ENCODE results near the gene PLEKHM3. TPM values are rescaled to one million over a fixed set of nuclear protein-coding genes. Genes with fewer than 3 reads are reported as not detected.

The PLEKHM3 gene
- total RNA-seq, 6 experiments from 2014 or later = 4.4 to 13.4 (median 8.9) TPM

- Histone ChIP-seq H3K27me3 (no peaks in the 10 kb centered on the region), H3K27ac (no peak overlapping the region), H3K36me3 (no peaks in the 10 kb centered on the region), H3K4me3 (no peak overlapping the region), H3K4me1 (peaks cover 0 to 27% (median 12%) of the 10 kb centered on the region in 4 donors), H3K9me3 (no peaks in the 10 kb centered on the region)
- intact Hi-C loops (cut with DNase I) = no loop called here
- 100% methylated on average over 1 of the region's 4 CpGs for WGBS (ENCODE audit: insufficient coverage, low coverage, low lambda C conversion rate, missing lambda C conversion rate)
- TF ChIP-seq CTCF (IDR thresholded peaks at IDR 0.05) (no peak), POLR2A (IDR thresholded peaks at IDR 0.05) (no peak)
- no peak for DNase-seq
- no peak for ATAC-seq
These were observed 123.9 kb downstream of the PLEKHM3 start for GRCh38 chr2:207901401-207901800.

GRCh38 chr2:207898354-207898695, 127.0 kb downstream of the PLEKHM3 start:
- WGBS (ENCODE audit: insufficient coverage, low coverage, low lambda C conversion rate, missing lambda C conversion rate) = 28% methylated on average over 7 of the region's 8 CpGs

GRCh38 chr2:207897541-207898353, 127.6 kb downstream of the PLEKHM3 start:
- DNase-seq (peak in 2 of 3 donors; percentile 64 to 75), ATAC-seq (peak; percentile 78 to 85 (median 82))
- Histone ChIP-seq H3K27ac (peak overlapping the region; percentile 47 to 92 (median 70)), H3K4me3 (peak overlapping the region in 1 of 3 donors; percentile 8), H3K4me1 (peaks cover 0 to 46% (median 23%) of the 10 kb centered on the region in 4 donors), H3K27me3 (no peaks in the 10 kb centered on the region), H3K36me3 (no peaks in the 10 kb centered on the region), H3K9me3 (no peaks in the 10 kb centered on the region)
- 21% methylated on average over 9 of the region's 9 CpGs for WGBS (ENCODE audit: insufficient coverage, low coverage, low lambda C conversion rate, missing lambda C conversion rate)
- intact Hi-C loops (cut with DNase I) = no loop called here
- TF ChIP-seq POLR2A (IDR thresholded peaks at IDR 0.05) (peak; percentile 40), CTCF (IDR thresholded peaks at IDR 0.05) (no peak)

More at GRCh38 chr2:207898354-207898695, 127.0 kb downstream of the PLEKHM3 start:
- Histone ChIP-seq H3K9me3 (no peaks in the 10 kb centered on the region), H3K4me1 (peaks cover 0 to 46% (median 21%) of the 10 kb centered on the region in 4 donors), H3K27me3 (no peaks in the 10 kb centered on the region), H3K4me3 (no peak overlapping the region), H3K36me3 (no peaks in the 10 kb centered on the region), H3K27ac (peak overlapping the region; percentile 47 to 92 (median 70))
- ATAC-seq = peak in 1 of 4 donors; percentile 60
- no peak for DNase-seq
- intact Hi-C loops (cut with DNase I) = no loop called here
- TF ChIP-seq POLR2A (IDR thresholded peaks at IDR 0.05) (no peak), CTCF (IDR thresholded peaks at IDR 0.05) (no peak)

- ATAC-seq (peak in 1 of 4 donors; percentile 6), DNase-seq (no peak)
- peak overlapping the region in 2 of 3 donors; percentile 70 to 92 for H3K27ac ChIP-seq
- H3K27me3 ChIP-seq = no peaks in the 10 kb centered on the region
- H3K4me1 ChIP-seq = peaks cover 0 to 49% (median 23%) of the 10 kb centered on the region in 4 donors
- intact Hi-C loops (cut with DNase I) = no loop called here
- no peaks in the 10 kb centered on the region for H3K9me3 ChIP-seq
- TF ChIP-seq CTCF (IDR thresholded peaks at IDR 0.05) = peak in 2 of 4 donors; percentile 19
- no peak for TF ChIP-seq POLR2A (IDR thresholded peaks at IDR 0.05)
- no peaks in the 10 kb centered on the region for H3K36me3 ChIP-seq
- no peak overlapping the region for H3K4me3 ChIP-seq
- WGBS (ENCODE audit: insufficient coverage, low coverage, low lambda C conversion rate, missing lambda C conversion rate) = 94% methylated on average over 5 of the region's 6 CpGs
These were observed 128.6 kb downstream of the PLEKHM3 start for GRCh38 chr2:207896525-207897285.

Data from right lobe of liver (tissue), 6 donors.